CD8-positive, alpha-beta memory T cell (primary cell): ENCODE data around the gene MCCC2. TPM values are rescaled to one million over a fixed set of nuclear protein-coding genes. Genes with fewer than 3 reads are reported as not detected.
"Not testable (repeated sequence)": the region's sequence is repeated elsewhere in the genome, so short reads cannot be mapped to it uniquely, and the experiment has no call there.

ENCODE experiments used
- CTCF ChIA-PET: fragments of 350-600 bp; sonication (Branson Sonifier 250); formaldehyde crosslinking; loops from one replicate; lab custom pipeline; 2021; ENCODE audit warnings: antibody characterized with exemption; lab: Charles Lee
- POLR2A ChIA-PET: fragments of 350-600 bp; sonication (Branson Sonifier 250); formaldehyde crosslinking; loops from one replicate; lab custom pipeline; 2021; ENCODE audit warnings: antibody characterized with exemption; lab: Charles Lee
- DNase-seq, 5 donors: peaks; one replicate each; pipeline versions ENCODE4 v3.0.0 to v3.0.0-alpha.2; 2020 to 2022; ENCODE audit warnings: mixed read lengths in 1 of 5
- H3K27ac ChIP-seq: one replicate; pipeline ENCODE4 v1.7.0; 2013; ENCODE audit warnings: low read depth, mild to moderate bottlenecking, low read length, moderate library complexity
- H3K27me3 ChIP-seq: 2 replicates; pipeline ENCODE4 v1.7.0; 2013; ENCODE audit warnings: low read length, mild to moderate bottlenecking; ENCODE audit not compliant: insufficient read depth, poor library complexity, severe bottlenecking
- H3K36me3 ChIP-seq: 2 replicates; pipeline ENCODE4 v1.7.0; 2013; ENCODE audit warnings: mild to moderate bottlenecking, low read length, moderate library complexity; ENCODE audit not compliant: insufficient read depth
- H3K4me1 ChIP-seq: 2 replicates; pipeline ENCODE4 v1.7.0; 2013; ENCODE audit warnings: mild to moderate bottlenecking, low read length, moderate library complexity; ENCODE audit not compliant: insufficient read depth
- H3K4me3 ChIP-seq: 2 replicates; pipeline ENCODE4 v1.7.0; 2013; ENCODE audit warnings: mild to moderate bottlenecking, low read length
- H3K9me3 ChIP-seq: 2 replicates; pipeline ENCODE4 v1.7.0; 2013; ENCODE audit warnings: mild to moderate bottlenecking, low read length
- H3K27ac Mint-ChIP-seq, 8 donors: one replicate each; pipeline ENCODE4 v1.8.0; 2020 to 2021; ENCODE audit warnings: mixed read lengths in 8 of 8, mild to moderate bottlenecking in 6 of 8, inconsistent platforms in 3 of 8, moderate library complexity in 3 of 8
- H3K27me3 Mint-ChIP-seq, 2 donors: one replicate each; pipeline ENCODE4 v1.8.0; 2020 to 2021; ENCODE audit warnings: mixed read lengths in 2 of 2, mild to moderate bottlenecking in 1 of 2, moderate library complexity in 1 of 2
- H3K36me3 Mint-ChIP-seq, 3 donors: one replicate each; pipeline ENCODE4 v1.8.0; 2020 to 2021; ENCODE audit warnings: mixed read lengths in 3 of 3, inconsistent platforms in 1 of 3, mild to moderate bottlenecking in 1 of 3
- H3K4me1 Mint-ChIP-seq, 3 donors: one replicate each; pipeline ENCODE4 v1.8.0; 2020 to 2021; ENCODE audit warnings: mixed read lengths in 3 of 3, inconsistent platforms in 1 of 3, mild to moderate bottlenecking in 1 of 3
- H3K4me3 Mint-ChIP-seq, 7 donors: one replicate each; pipeline ENCODE4 v1.8.0; 2020 to 2021; ENCODE audit warnings: mixed read lengths in 7 of 7, mild to moderate bottlenecking in 6 of 7, moderate library complexity in 4 of 7, inconsistent platforms in 2 of 7
- H3K9me3 Mint-ChIP-seq, 5 donors: one replicate each; pipeline ENCODE4 v1.8.0; 2020 to 2022; ENCODE audit warnings: mixed read lengths in 5 of 5, mild to moderate bottlenecking in 3 of 5, moderate library complexity in 2 of 5, inconsistent platforms in 1 of 5
- polyA plus RNA-seq: library from polyadenylated mRNA; unstranded; fragments of 300-500 nt; fragmentation: Illumina TruSeq; gene quantifications from one replicate; pipeline ENCODE4 v1.2.3, GENCODE V29; 2021
- total RNA-seq, 2 experiments: library from RNA; stranded (reverse); gene quantifications; one replicate each; pipeline ENCODE4 v1.2.3, GENCODE V29; 2021

The MCCC2 gene
- total and polyA plus RNA-seq, 3 experiments from 2014 or later: 26.0 to 63.8 (median 62.8) TPM

DNA sequence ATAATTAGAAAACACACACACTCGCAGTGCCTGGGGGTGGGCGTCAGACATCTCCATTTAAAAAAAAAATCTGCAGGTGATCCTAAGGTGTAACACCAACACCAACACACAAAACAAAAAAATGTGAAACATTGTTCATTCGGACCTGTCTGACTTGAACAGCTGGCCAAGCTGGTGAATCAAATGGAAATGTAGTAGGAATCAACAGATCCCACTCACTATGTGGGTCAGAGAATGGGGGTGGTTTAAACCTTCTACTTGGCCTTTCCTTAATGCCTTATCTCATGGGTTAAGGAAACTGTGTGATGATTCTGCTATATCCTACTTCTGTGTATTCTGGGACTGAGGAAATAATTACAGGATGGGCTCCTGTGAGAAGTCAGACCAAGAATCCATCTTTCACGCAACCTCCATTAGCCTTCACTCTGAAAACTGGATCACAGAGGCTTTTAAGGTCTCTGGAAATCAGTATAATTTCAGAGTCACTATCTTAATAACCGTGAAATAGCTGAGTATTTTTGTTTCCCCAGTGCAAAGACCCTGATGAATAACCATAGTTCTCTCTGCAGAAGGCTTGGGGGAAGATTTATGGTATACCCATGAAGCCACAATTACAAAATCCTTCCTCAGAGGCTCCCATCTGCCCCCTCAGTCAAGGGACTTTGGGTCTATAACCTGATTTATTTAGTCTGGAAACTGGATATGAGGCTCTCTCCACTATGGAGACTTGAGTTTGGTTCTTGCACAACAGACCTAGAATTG lies 17.2 kb upstream of the MCCC2 start:
- no peaks in the 10 kb centered on the region for H3K27me3 ChIP-seq
- DNase-seq: no peak
- no peaks in the 10 kb centered on the region for H3K9me3 Mint-ChIP-seq
- H3K36me3 ChIP-seq: peaks cover 6% of the 10 kb centered on the region
- H3K36me3 Mint-ChIP-seq: peaks cover 0 to 35% (median 3%) of the 10 kb centered on the region in 3 donors
- H3K27ac Mint-ChIP-seq: no peak overlapping the region
- H3K4me1 ChIP-seq: no peaks in the 10 kb centered on the region
- H3K4me1 Mint-ChIP-seq: no peaks in the 10 kb centered on the region
- H3K4me3 Mint-ChIP-seq: no peak overlapping the region
- ChIA-PET POLR2A (interaction anchor here (0.6 kb wide), 1 partner anchor 24 kb away, joined by 5 read pairs; no protein-coding TSS in a partner anchor), CTCF (no interaction called here)
- H3K27ac ChIP-seq: no peak overlapping the region
- H3K9me3 ChIP-seq: no peaks in the 10 kb centered on the region
- H3K4me3 ChIP-seq: no peak overlapping the region
- H3K27me3 Mint-ChIP-seq: no peaks in the 10 kb centered on the region

- POLR2A ChIA-PET, H3K9me3 ChIP-seq: not testable (repeated sequence)
Measured at GRCh38 chr5:71571811-71572210, 15.3 kb upstream of the MCCC2 start.

GRCh38 chr5:71573591-71573990 lies 13.5 kb upstream of the MCCC2 start:
- CTCF ChIA-PET: no interaction called here
- Mint-ChIP-seq H3K27ac (no peak overlapping the region), H3K27me3 (no peaks in the 10 kb centered on the region), H3K9me3 (peaks cover 0 to 5% (median 0%) of the 10 kb centered on the region in 5 donors), H3K36me3 (peaks cover 6 to 34% (median 17%) of the 10 kb centered on the region in 3 donors), H3K4me3 (no peak overlapping the region), H3K4me1 (no peaks in the 10 kb centered on the region)
- Histone ChIP-seq H3K36me3 (no peaks in the 10 kb centered on the region), H3K27me3 (no peaks in the 10 kb centered on the region), H3K9me3 (no peaks in the 10 kb centered on the region), H3K4me1 (no peaks in the 10 kb centered on the region), H3K27ac (no peak overlapping the region), H3K4me3 (no peak overlapping the region)
- DNase-seq: no peak
- POLR2A ChIA-PET: no interaction called here

More at GRCh38 chr5:71571811-71572210, 15.3 kb upstream of the MCCC2 start:
- H3K27me3 ChIP-seq, H3K4me3 Mint-ChIP-seq, H3K9me3 Mint-ChIP-seq, H3K36me3 ChIP-seq, H3K4me1 Mint-ChIP-seq, H3K4me1 ChIP-seq, DNase-seq, H3K27me3 Mint-ChIP-seq, H3K27ac ChIP-seq, H3K4me3 ChIP-seq, CTCF ChIA-PET, H3K27ac Mint-ChIP-seq: not testable (repeated sequence)
- peaks cover under 1 to 33% (median 6%) of the 10 kb centered on the region in 3 donors for H3K36me3 Mint-ChIP-seq

GRCh38 chr5:71575588-71575987 lies 11.6 kb upstream of the MCCC2 start:
- H3K4me3 Mint-ChIP-seq, H3K27me3 ChIP-seq, H3K27ac Mint-ChIP-seq, H3K4me1 ChIP-seq, H3K9me3 Mint-ChIP-seq, POLR2A ChIA-PET, H3K9me3 ChIP-seq, H3K36me3 ChIP-seq, H3K27ac ChIP-seq, H3K27me3 Mint-ChIP-seq, DNase-seq, H3K4me1 Mint-ChIP-seq, H3K4me3 ChIP-seq, CTCF ChIA-PET: not testable (repeated sequence)
- H3K36me3 Mint-ChIP-seq: peaks cover 6 to 30% (median 19%) of the 10 kb centered on the region in 3 donors

- no peak overlapping the region for H3K4me3 ChIP-seq
- no peaks in the 10 kb centered on the region for H3K27me3 ChIP-seq
- no peaks in the 10 kb centered on the region for H3K27me3 Mint-ChIP-seq
- CTCF ChIA-PET: interaction anchor here (0.9 kb wide), 1 partner anchor 25 kb away, joined by 3 read pairs; no protein-coding TSS in a partner anchor
- POLR2A ChIA-PET: no interaction called here
- peaks cover 0 to 5% (median 0%) of the 10 kb centered on the region in 5 donors for H3K9me3 Mint-ChIP-seq
- H3K27ac ChIP-seq: no peak overlapping the region
- no peaks in the 10 kb centered on the region for H3K4me1 Mint-ChIP-seq
- no peak for DNase-seq
- no peak overlapping the region for H3K4me3 Mint-ChIP-seq
- no peaks in the 10 kb centered on the region for H3K4me1 ChIP-seq
- peaks cover 6 to 30% (median 19%) of the 10 kb centered on the region in 3 donors for H3K36me3 Mint-ChIP-seq
- H3K36me3 ChIP-seq: no peaks in the 10 kb centered on the region
- H3K9me3 ChIP-seq: no peaks in the 10 kb centered on the region
- peak overlapping the region in 1 of 8 donors; percentile 27 for H3K27ac Mint-ChIP-seq
Measured at GRCh38 chr5:71576241-71576640, 10.9 kb upstream of the MCCC2 start.

DNA sequence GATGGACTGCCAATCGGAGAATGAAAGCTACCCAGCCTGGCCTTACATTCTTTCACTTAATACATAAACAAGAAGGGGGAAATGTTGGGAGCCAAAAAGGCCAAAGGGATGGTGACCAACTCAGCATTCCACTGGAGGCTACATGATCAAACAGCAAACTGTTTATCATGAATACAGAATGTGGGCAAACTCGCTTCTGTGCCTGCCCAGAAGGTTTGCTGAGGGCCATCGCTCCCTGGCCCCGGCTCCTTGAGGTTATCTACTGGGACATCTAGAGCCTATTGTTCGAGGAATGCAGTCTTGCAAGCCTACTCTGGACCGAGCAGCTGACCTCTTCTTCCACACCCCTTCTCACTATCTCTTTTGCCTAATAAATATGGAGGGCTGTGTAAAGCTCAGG lies 9.3 kb upstream of the MCCC2 start:
- H3K27ac ChIP-seq, H3K9me3 ChIP-seq, CTCF ChIA-PET, H3K36me3 ChIP-seq, H3K27ac Mint-ChIP-seq, H3K4me3 ChIP-seq, H3K27me3 ChIP-seq, POLR2A ChIA-PET, H3K4me3 Mint-ChIP-seq, H3K4me1 ChIP-seq, H3K4me1 Mint-ChIP-seq, H3K27me3 Mint-ChIP-seq, DNase-seq, H3K9me3 Mint-ChIP-seq: not testable (repeated sequence)
- peaks cover 6 to 27% (median 19%) of the 10 kb centered on the region in 3 donors for H3K36me3 Mint-ChIP-seq

- peaks cover 0 to 8% (median 5%) of the 10 kb centered on the region in 3 donors for H3K36me3 Mint-ChIP-seq
- DNase-seq: no peak
- Histone ChIP-seq H3K9me3 (no peaks in the 10 kb centered on the region), H3K4me3 (no peak overlapping the region), H3K4me1 (peaks cover 11% of the 10 kb centered on the region), H3K27ac (no peak overlapping the region), H3K36me3 (no peaks in the 10 kb centered on the region), H3K27me3 (no peaks in the 10 kb centered on the region)
- H3K4me3 Mint-ChIP-seq: peak overlapping the region in 1 of 7 donors; percentile 16
- H3K27me3 Mint-ChIP-seq: no peaks in the 10 kb centered on the region
- peaks cover 11 to 16% (median 15%) of the 10 kb centered on the region in 3 donors for H3K4me1 Mint-ChIP-seq
- POLR2A ChIA-PET: no interaction called here
- CTCF ChIA-PET: interaction anchor here (1.3 kb wide), 1 partner anchor 18 kb away, joined by 3 read pairs; no protein-coding TSS in a partner anchor
- H3K27ac Mint-ChIP-seq: no peak overlapping the region
- no peaks in the 10 kb centered on the region for H3K9me3 Mint-ChIP-seq
Measured at GRCh38 chr5:71582945-71583584, 4.1 kb upstream of the MCCC2 start.
